K562 (cell line): ENCODE measurements around the gene PLEKHA8. TPM values are rescaled to one million over a fixed set of nuclear protein-coding genes. Genes with fewer than 3 reads are reported as not detected.

ENCODE experiments used
- ATAC-seq: fragments of 200-7000 bp; cut with Tn5 transposase; 3 replicates; pipeline ENCODE4 v1.9.1; 2020; ENCODE audit warnings: moderate library complexity
- BruUV-seq: library from RNA; stranded (reverse); fragments of 400-500 nt; replicated peaks from 2 replicates; lab custom pipeline; 2021; lab: Mats Ljungman, UMichigan
- CTCF ChIA-PET: fragments of 300-600 bp; formaldehyde crosslinking; extraction: SDS; loops from one replicate; lab custom pipeline; 2021; ENCODE audit warnings: low intra/inter-chr PET ratio; lab: Yijun Ruan, JAX
- POLR2A ChIA-PET: fragments of 300-600, 350-650 bp; sonication (Branson Sonifier 250); formaldehyde crosslinking; extraction: SDS; loops from one replicate; lab custom pipeline; 2021; ENCODE audit warnings: antibody characterized with exemption, inconsistent platforms; lab: Yijun Ruan, JAX
- DNase-seq, 4 experiments: peaks; one replicate each; pipeline versions ENCODE4 v3.0.0 to v3.0.0-alpha.2; 2011 to 2018; ENCODE audit warnings: low spot score in 3 of 4, mixed read lengths in 3 of 4; ENCODE audit errors: extremely low read depth in 1 of 4
- FAIRE-seq: peaks from 2 replicates; lab custom pipeline; 2011; peaks lifted over from hg19 to GRCh38; lab: Jason Lieb, UNC
- H2AFZ ChIP-seq: 2 replicates; pipeline ENCODE4 v1.6.0; 2011; ENCODE audit warnings: low read depth, low read length, control low read depth, inconsistent platforms
- H3K27ac ChIP-seq: fragments of 200-600 bp; 3 replicates; pipeline ENCODE4 v1.8.0; 2011; ENCODE audit warnings: low read depth, mild to moderate bottlenecking, control low read depth, inconsistent platforms, low read length, moderate library complexity, mixed read lengths; ENCODE audit errors: extremely low read depth
- H3K27me3 ChIP-seq, 2 experiments: fragments of 300-600 bp in 1 of 2; 2 replicates in 1 of 2; 3 replicates in 1 of 2; pipeline versions ENCODE4 v1.6.0 to v1.8.0; 2011; ENCODE audit warnings: inconsistent platforms in 2 of 2, low read length in 2 of 2, mild to moderate bottlenecking in 1 of 2, mixed read lengths in 1 of 2, moderate library complexity in 1 of 2; ENCODE audit not compliant: control insufficient read depth in 2 of 2, insufficient read depth in 2 of 2
- H3K36me3 ChIP-seq: fragments of 300-600 bp; 3 replicates; pipeline ENCODE4 v1.8.0; 2011; ENCODE audit warnings: mild to moderate bottlenecking, low read length, inconsistent platforms; ENCODE audit not compliant: control insufficient read depth, insufficient read depth
- H3K4me1 ChIP-seq, 2 experiments: fragments of 200-600 bp in 1 of 2; replicated peaks in 1 of 2; 2 replicates in 1 of 2; 3 replicates in 1 of 2; pipeline versions ENCODE4 v1.5.1 to v1.8.0; 2011; ENCODE audit warnings: inconsistent platforms in 2 of 2, low read length in 2 of 2, mild to moderate bottlenecking in 1 of 2, mixed read lengths in 1 of 2, moderate library complexity in 1 of 2; ENCODE audit not compliant: control insufficient read depth in 2 of 2, insufficient read depth in 2 of 2
- H3K4me2 ChIP-seq: 2 replicates; pipeline ENCODE4 v1.6.1; 2011; ENCODE audit warnings: low read length, control low read depth, inconsistent platforms, mixed read lengths; ENCODE audit not compliant: insufficient read depth
- H3K4me3 ChIP-seq: fragments of 200-600 bp; sonication (generic), shearing (Covaris generic); 2 replicates; pipeline ENCODE4 v1.5.1; 2016; ENCODE audit warnings: control low read depth, inconsistent platforms
- H3K79me2 ChIP-seq: fragments of 200-600 bp; 3 replicates; pipeline ENCODE4 v1.8.0; 2011; ENCODE audit warnings: low read length, inconsistent platforms; ENCODE audit not compliant: control insufficient read depth, insufficient read depth
- H3K9ac ChIP-seq, 2 experiments: 2 replicates each; pipeline versions ENCODE4 v1.6.0 to v1.6.1; 2011; ENCODE audit warnings: low read depth in 2 of 2, low read length in 2 of 2, control low read depth in 1 of 2, inconsistent platforms in 1 of 2, mild to moderate bottlenecking in 1 of 2, mixed read lengths in 1 of 2; ENCODE audit not compliant: insufficient read depth in 1 of 2
- H3K9me1 ChIP-seq: one replicate; pipeline ENCODE4 v1.6.0; 2011; ENCODE audit warnings: inconsistent platforms, mild to moderate bottlenecking, low read length, moderate library complexity; ENCODE audit not compliant: control insufficient read depth, insufficient read depth
- H3K9me3 ChIP-seq: replicated peaks from 2 replicates; pipeline ENCODE4 v1.5.1; 2011; ENCODE audit warnings: low read depth, low read length, inconsistent platforms; ENCODE audit not compliant: control insufficient read depth, insufficient read depth
- H4K20me1 ChIP-seq: replicated peaks from 2 replicates; pipeline ENCODE4 v1.6.1; 2011; ENCODE audit warnings: low read length, inconsistent platforms, mixed read lengths; ENCODE audit not compliant: control insufficient read depth, insufficient read depth
- AFF4 ChIP-seq: sonication (generic); formaldehyde crosslinking; IDR thresholded peaks from 2 replicates; pipeline ENCODE4 v1.8.0; 2023; ENCODE audit warnings: mild to moderate bottlenecking, missing genetic modification reagents
- ARNT ChIP-seq, 2 experiments: fragments of 450-650 bp; IDR thresholded peaks; 2 replicates each; pipeline ENCODE4 v1.6.1; 2016; ENCODE audit warnings: mild to moderate bottlenecking in 1 of 2
- CREB1 ChIP-seq, 2 experiments: sonication (generic) in 1 of 2; formaldehyde crosslinking in 1 of 2; IDR thresholded peaks; 2 replicates each; pipeline versions ENCODE4 v1.6.1 to v1.8.0; 2012 to 2022; ENCODE audit warnings: inconsistent platforms in 1 of 2, mild to moderate bottlenecking in 1 of 2, missing genetic modification reagents in 1 of 2, moderate library complexity in 1 of 2
- KAT7 ChIP-seq: sonication (generic); formaldehyde crosslinking; IDR thresholded peaks from 2 replicates; pipeline ENCODE4 v1.8.0; 2022; ENCODE audit warnings: missing genetic modification reagents, mild to moderate bottlenecking, borderline replicate concordance
- RBM25 ChIP-seq: fragments of 200-400 bp; formaldehyde crosslinking; IDR thresholded peaks from 2 replicates; pipeline ENCODE4 v1.6.1; 2018; ENCODE audit warnings: low read length, low read depth, moderate library complexity; ENCODE audit not compliant: severe bottlenecking
- SIN3A ChIP-seq, 2 experiments: fragments of 150-350 bp in 1 of 2; IDR thresholded peaks; 2 replicates each; pipeline ENCODE4 v1.6.1; 2011 to 2016; ENCODE audit warnings: borderline replicate concordance in 2 of 2, low read depth in 2 of 2, low read length in 2 of 2, mild to moderate bottlenecking in 2 of 2, moderate library complexity in 2 of 2; ENCODE audit not compliant: control insufficient read depth in 1 of 2
- ZNF263 ChIP-seq: sonication (generic); formaldehyde crosslinking; IDR thresholded peaks from 2 replicates; pipeline ENCODE4 v1.8.0; 2022; ENCODE audit warnings: mild to moderate bottlenecking, missing genetic modification reagents, borderline replicate concordance
- WGBS: fragments of 100-300 bp; shearing (Covaris generic); methylation state at CpG from one replicate; pipeline ENCODE4 v1.1.6; 2016; ENCODE audit warnings: low coverage, mixed read lengths; ENCODE audit not compliant: insufficient coverage; ENCODE audit errors: missing lambda C conversion rate; 5-methylcytosine and 5-hydroxymethylcytosine counted together
- in situ Hi-C: fragments of 300-500 bp; cut with MboI; formaldehyde crosslinking; loops from 4 replicates; pipeline ENCODE4 v1.15.0; 2018; ENCODE audit warnings: inconsistent platforms, mixed read lengths
- intact Hi-C: fragments of 100-400 bp; cut with micrococcal nuclease; formaldehyde crosslinking; loops from 2 replicates; pipeline ENCODE4 v1.14.2; 2022
- polyA plus RNA-seq, 8 experiments: library from polyadenylated mRNA; depleted of rRNA in 4 of 8; stranded (reverse) in 5 of 8; unstranded in 3 of 8; fragments of >200 nt; fragmentation: Nextera tagmentation in 2 of 8; fragmentation: Illumina TruSeq in 1 of 8; extraction: Ambion mirVana in 2 of 8; extraction: Trizol in 1 of 8; gene quantifications; 2 replicates each; pipeline versions ENCODE4 v1.2.1 to v1.2.3, GENCODE V29; 2011 to 2014; ENCODE audit warnings: inconsistent platforms in 1 of 8, missing spikeins in 1 of 8
- total RNA-seq, 7 experiments: library from RNA; depleted of rRNA in 6 of 7; stranded (reverse); fragments of >200 nt in 6 of 7; fragmentation: Illumina TruSeq in 2 of 7; extraction: Trizol in 2 of 7; gene quantifications; 2 replicates each; pipeline versions ENCODE4 v1.2.1 to v1.2.3, GENCODE V29; 2011 to 2021; ENCODE audit warnings: low replicate concordance in 1 of 7

Gene PLEKHA8
- total and polyA plus RNA-seq, 9 of the 15 experiments (the other 6 are each of a cell fraction or from before 2014, with no cell fraction given) = 3.2 to 16.3 (median 11.8) TPM

GRCh38 chr7:30177186-30177585, 149.0 kb downstream of the PLEKHA8 start:
- POLR2A ChIA-PET = interaction anchor here (0.5 kb wide), 2 partner anchors 21 to 1821 kb away, joined by 3 to 5 read pairs; no protein-coding TSS in a partner anchor
- ATAC-seq = no peak

More at GRCh38 chr7:30177186-30177585, 149.0 kb downstream of the PLEKHA8 start:
- no TSS peak for BruUV-seq
- TF ChIP-seq ZNF263 (CRISPR knock-in tag) (no peak), ARNT (IDR thresholded peaks at IDR 0.05) (no peak), SIN3A (IDR thresholded peaks at IDR 0.05; ENCODE audit: borderline replicate concordance in 2 of 2, control insufficient read depth in 1 of 2, low read depth in 2 of 2, low read length in 2 of 2) (no peak), AFF4 (CRISPR knock-in tag) (no peak), RBM25 (no peak), CREB1 (IDR thresholded peaks at IDR 0.05) (no peak), CREB1 (CRISPR knock-in tag; IDR thresholded peaks at IDR 0.05) (no peak), KAT7 (no peak)
- no peak overlapping the region for H3K4me3 ChIP-seq
- H3K27ac ChIP-seq = no peak overlapping the region
- in situ Hi-C loops (no loop called here), intact Hi-C loops (no loop called here)
- H3K4me1 ChIP-seq = peaks cover 0 to 6% of the 10 kb centered on the region in 2 experiments; a peak in 2 of 5 replicates
- H3K9me1 ChIP-seq = no peaks in the 10 kb centered on the region
- CTCF ChIA-PET = no interaction called here
- H3K9ac ChIP-seq = no peak overlapping the region; a peak in 1 of 4 replicates
- H3K36me3 ChIP-seq = no peaks in the 10 kb centered on the region
- H3K4me2 ChIP-seq = no peak overlapping the region
- H4K20me1 ChIP-seq = no peaks in the 10 kb centered on the region
- H2AFZ ChIP-seq = no peak overlapping the region
- no peaks in the 10 kb centered on the region for H3K79me2 ChIP-seq
- peaks cover 0 to 32% of the 10 kb centered on the region in 2 experiments; a peak in 2 of 5 replicates for H3K27me3 ChIP-seq
- DNase-seq (no peak), FAIRE-seq (no peak)
- no peaks in the 10 kb centered on the region for H3K9me3 ChIP-seq
- 11% methylated on average over 5 of the region's 5 CpGs for WGBS
